Keratinocyte (primary cell): Measurements from ENCODE around the gene PHF3.

ENCODE experiments used
- CTCF ChIP-seq, 3 experiments: IDR thresholded peaks in 1 of 3; conservative IDR thresholded peaks in 1 of 3; optimal IDR thresholded peaks in 1 of 3; 2 replicates in 2 of 3; 3 replicates in 1 of 3; pipeline versions ENCODE3 to v1.5.1; 2011; ENCODE audit warnings: low read length in 3 of 3, mild to moderate bottlenecking in 3 of 3, moderate library complexity in 2 of 3, control low read depth in 1 of 3, inconsistent platforms in 1 of 3; ENCODE audit not compliant: insufficient read depth in 2 of 3; ENCODE audit errors: extremely low read depth in 1 of 3
- EZH2 ChIP-seq: IDR thresholded peaks from one replicate; pipeline ENCODE4 v1.6.1; 2012; ENCODE audit warnings: inconsistent platforms, mild to moderate bottlenecking, low read length, moderate library complexity

DNA sequence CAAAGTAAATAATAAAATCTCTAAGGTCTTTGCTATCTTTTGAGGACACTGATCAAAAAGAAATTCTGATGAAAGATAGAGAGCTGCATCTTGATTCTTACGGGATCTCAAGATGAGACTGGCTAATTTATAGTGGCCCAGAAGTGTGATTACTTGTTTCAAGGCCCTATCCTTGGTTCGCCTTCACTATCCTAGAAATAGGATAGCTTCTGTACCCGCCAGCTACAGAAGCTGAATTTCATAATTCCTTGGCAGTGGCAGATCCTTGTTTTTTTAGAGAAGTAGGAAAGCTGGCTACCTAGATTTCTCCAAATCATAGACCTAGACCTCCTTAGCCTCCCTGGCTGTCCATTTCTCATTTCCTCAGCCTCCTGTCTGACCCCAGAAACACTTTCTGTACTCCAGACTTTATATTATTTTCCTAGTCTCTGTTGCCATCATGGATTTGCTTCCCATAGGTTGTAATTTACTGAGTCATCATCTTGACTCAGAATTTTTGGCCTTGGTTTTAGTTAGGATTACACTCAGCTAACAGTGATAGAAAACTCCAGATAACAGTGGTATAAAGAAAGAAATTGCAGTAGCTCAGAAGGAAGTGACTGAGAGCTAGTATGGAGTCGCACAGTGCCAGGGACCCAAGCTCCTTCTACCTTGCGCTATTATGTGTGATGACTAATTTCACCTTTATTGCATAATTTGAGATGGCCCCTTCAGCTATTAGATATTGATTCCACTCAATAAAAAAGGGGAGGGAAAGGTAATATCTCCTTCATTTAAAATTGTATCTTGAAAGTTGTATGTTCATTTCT, 27.7 kb downstream of the PHF3 start:
- TF ChIP-seq CTCF (optimal IDR thresholded peaks at IDR 0.05 in 1 of 3, IDR thresholded peaks at IDR 0.05 in 1 of 3, conservative IDR thresholded peaks at IDR 0.05 in 1 of 3; ENCODE audit: extremely low read depth in 1 of 3, insufficient read depth in 2 of 3, low read length in 3 of 3) (no peak), EZH2 (no peak)
